ENCODE measurements around the gene NEFH. TPM values are rescaled to one million over a fixed set of nuclear protein-coding genes. Genes with fewer than 3 reads are reported as not detected.

The NEFH gene
- total RNA-seq, 1 donor from 2014 or later: 5.2 TPM

DNA sequence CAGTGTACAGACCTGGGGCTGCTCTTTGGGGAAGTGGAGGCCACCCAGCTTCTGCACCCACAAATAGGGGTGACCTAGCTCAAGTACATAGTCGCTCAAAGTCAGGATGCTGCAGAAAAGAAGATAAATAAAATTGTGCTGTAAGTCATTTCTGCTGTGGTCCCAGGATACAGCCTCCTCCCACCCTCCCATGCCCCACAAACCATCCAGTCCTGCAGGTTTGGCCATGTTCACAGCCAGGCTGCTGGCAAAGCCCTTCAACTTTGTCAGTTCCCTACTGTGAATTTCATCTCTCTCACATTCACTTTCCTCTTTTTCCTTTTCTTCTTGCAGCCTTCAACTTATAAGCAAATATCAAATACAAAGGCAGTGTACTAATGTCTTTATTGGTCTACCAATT lies 40.0 kb downstream of the NEFH start:
- peaks cover 9% of the 10 kb centered on the region for H3K36me3 ChIP-seq (ENCODE audit: control insufficient read depth, insufficient read depth, low read length)
- H3K4me3 ChIP-seq (ENCODE audit: low read depth, low read length): no peak overlapping the region
- no peaks in the 10 kb centered on the region for H3K27me3 ChIP-seq (ENCODE audit: control insufficient read depth, insufficient read depth, low read length)
- no peak for DNase-seq (ENCODE audit: low read depth)
- TF ChIP-seq, protein P1, sequence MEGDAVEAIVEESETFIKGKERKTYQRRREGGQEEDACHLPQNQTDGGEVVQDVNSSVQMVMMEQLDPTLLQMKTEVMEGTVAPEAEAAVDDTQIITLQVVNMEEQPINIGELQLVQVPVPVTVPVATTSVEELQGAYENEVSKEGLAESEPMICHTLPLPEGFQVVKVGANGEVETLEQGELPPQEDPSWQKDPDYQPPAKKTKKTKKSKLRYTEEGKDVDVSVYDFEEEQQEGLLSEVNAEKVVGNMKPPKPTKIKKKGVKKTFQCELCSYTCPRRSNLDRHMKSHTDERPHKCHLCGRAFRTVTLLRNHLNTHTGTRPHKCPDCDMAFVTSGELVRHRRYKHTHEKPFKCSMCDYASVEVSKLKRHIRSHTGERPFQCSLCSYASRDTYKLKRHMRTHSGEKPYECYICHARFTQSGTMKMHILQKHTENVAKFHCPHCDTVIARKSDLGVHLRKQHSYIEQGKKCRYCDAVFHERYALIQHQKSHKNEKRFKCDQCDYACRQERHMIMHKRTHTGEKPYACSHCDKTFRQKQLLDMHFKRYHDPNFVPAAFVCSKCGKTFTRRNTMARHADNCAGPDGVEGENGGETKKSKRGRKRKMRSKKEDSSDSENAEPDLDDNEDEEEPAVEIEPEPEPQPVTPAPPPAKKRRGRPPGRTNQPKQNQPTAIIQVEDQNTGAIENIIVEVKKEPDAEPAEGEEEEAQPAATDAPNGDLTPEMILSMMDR (IDR thresholded peaks at IDR 0.05; ENCODE audit: insufficient read depth, low read length, poor library complexity, severe bottlenecking): no peak

DNA sequence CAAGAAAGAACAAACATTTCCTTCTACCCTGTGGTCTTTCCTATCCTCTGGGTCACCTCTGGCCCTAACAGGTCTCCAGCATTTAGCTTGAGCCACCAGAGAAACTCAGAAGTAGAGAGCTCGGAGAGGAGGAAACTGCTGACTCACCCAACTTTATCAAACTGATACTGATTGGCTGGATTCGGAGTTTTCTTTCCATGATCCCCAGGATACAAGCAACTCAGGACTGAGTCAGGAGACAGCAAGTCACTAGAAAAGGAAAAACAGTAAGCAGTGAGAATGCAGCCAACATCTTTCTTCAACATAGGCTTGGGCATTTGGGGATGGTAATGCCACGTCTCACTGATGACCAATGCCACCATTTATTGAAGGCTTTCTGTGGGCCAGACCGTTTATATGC lies 40.8 kb downstream of the NEFH start:
- Histone ChIP-seq H3K4me3 (ENCODE audit: low read depth, low read length) (no peak overlapping the region), H3K27me3 (ENCODE audit: control insufficient read depth, insufficient read depth, low read length) (no peaks in the 10 kb centered on the region), H3K36me3 (ENCODE audit: control insufficient read depth, insufficient read depth, low read length) (peaks cover 9% of the 10 kb centered on the region)
- no peak for DNase-seq (ENCODE audit: low read depth)
- TF ChIP-seq, protein P1 (IDR thresholded peaks at IDR 0.05; ENCODE audit: insufficient read depth, low read length, poor library complexity, severe bottlenecking): no peak

DNA sequence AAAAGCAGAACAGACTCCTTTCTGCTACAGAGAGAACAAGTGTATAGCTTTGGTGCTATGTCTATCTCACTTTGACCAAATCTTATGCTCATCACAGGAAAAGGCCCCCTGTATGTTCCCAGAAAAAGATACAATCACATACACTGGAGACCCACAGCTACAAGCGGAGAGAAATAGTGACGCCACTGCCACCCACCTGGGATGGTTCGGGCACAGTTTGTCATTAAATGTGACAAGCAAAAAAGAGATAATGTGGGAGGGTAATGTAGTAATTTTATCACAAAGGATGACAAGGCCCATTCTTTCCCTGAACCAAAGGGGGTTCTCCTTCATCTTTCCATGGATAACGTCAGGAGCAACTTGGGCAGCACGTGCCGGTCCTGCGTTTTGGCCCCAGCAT lies 41.5 kb downstream of the NEFH start:
- TF ChIP-seq, protein P1 (IDR thresholded peaks at IDR 0.05; ENCODE audit: insufficient read depth, low read length, poor library complexity, severe bottlenecking): no peak
- Histone ChIP-seq H3K36me3 (ENCODE audit: control insufficient read depth, insufficient read depth, low read length) (peaks cover 9% of the 10 kb centered on the region), H3K27me3 (ENCODE audit: control insufficient read depth, insufficient read depth, low read length) (no peaks in the 10 kb centered on the region), H3K4me3 (ENCODE audit: low read depth, low read length) (no peak overlapping the region)
- no peak for DNase-seq (ENCODE audit: low read depth)

DNA sequence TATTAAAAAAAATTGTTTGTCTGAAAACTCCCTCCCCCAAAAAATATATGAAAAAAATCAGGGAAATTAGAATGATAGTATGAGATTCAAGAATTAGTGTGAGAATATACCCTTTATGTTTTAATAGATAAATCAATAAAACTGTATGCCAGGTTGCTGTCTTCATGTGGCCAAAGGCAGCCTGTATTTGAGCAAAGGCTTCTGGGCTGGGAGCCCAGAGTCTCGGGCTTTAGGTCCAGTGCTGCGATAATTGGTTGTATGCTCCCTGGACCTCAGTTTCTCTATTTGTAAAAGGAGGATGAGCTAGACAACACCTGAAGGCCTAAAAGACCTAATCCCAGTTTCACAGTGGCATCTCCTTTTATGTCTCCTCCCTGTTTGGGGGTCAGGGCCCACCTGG lies 43.7 kb downstream of the NEFH start:
- DNase-seq (ENCODE audit: low read depth): no peak
- TF ChIP-seq, protein P1 (IDR thresholded peaks at IDR 0.05; ENCODE audit: insufficient read depth, low read length, poor library complexity, severe bottlenecking): no peak
- H3K36me3 ChIP-seq (ENCODE audit: control insufficient read depth, insufficient read depth, low read length): peaks cover 7% of the 10 kb centered on the region
- no peaks in the 10 kb centered on the region for H3K27me3 ChIP-seq (ENCODE audit: control insufficient read depth, insufficient read depth, low read length)
- H3K4me3 ChIP-seq (ENCODE audit: low read depth, low read length): no peak overlapping the region

DNA sequence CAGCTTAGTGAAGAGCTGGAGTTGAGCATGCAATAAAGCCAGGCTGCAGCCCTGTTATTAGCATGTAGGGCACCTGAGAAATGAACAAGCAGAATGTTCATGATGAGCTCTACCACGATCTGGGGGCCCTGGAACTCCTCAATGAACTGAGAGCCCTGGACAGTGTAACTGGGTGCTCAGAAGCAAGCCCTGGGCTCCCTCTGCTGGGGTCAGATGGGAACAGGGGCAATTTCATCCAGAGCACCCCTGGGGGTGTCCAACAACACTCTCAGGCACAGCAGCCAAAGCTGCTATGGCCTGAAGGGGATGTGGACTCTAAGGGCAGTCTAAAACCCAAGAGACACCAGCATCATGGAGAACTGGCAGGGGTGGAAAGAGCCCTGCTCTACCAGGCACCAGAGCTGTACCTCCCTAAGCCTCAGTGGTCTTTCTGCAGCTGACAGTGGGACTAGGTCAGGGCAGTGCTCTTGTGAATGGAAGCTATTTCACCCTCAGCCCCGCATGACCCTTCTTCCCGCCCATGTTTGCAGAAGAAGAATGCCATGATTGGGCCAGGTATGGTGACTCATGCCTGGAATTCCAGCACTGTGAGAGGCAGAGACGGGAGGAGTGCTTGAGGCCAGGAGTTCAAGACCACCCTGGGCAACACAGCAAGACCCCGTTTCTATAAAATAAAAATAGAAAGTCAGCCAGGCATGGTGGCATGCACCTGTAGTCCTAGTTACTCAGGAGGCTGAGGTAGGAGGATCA lies 44.6 kb downstream of the NEFH start:
- no peak for DNase-seq (ENCODE audit: low read depth)
- TF ChIP-seq, protein P1 (IDR thresholded peaks at IDR 0.05; ENCODE audit: insufficient read depth, low read length, poor library complexity, severe bottlenecking): peak; percentile 51

DNA sequence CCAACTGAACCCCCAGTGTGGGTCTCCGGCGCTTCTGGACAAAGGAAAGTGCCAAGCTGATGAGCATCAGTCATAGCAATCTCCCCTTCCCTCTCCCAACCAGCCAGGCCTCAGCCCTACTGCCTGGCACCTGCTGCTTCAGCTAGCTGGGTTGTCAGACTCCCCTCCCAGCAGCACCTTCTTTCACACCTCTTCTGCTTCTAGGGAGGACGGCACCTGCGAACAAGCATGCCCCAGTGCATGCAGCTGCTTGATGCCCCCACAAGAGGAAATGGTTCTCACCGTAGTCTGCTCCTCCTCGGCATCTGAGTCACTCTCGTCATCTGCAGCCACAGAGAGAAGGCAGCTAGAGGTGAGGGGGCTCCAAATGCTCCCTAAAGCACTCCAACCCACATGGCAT lies 48.1 kb downstream of the NEFH start:
- Histone ChIP-seq H3K36me3 (ENCODE audit: control insufficient read depth, insufficient read depth, low read length) (peaks cover 8% of the 10 kb centered on the region), H3K4me3 (ENCODE audit: low read depth, low read length) (no peak overlapping the region), H3K27me3 (ENCODE audit: control insufficient read depth, insufficient read depth, low read length) (no peaks in the 10 kb centered on the region)
- TF ChIP-seq, protein P1 (IDR thresholded peaks at IDR 0.05; ENCODE audit: insufficient read depth, low read length, poor library complexity, severe bottlenecking): no peak
- DNase-seq (ENCODE audit: low read depth): no peak

More for the DNA sequence above, 44.6 kb downstream of the NEFH start:
- peaks cover 9% of the 10 kb centered on the region for H3K36me3 ChIP-seq (ENCODE audit: control insufficient read depth, insufficient read depth, low read length)
- H3K27me3 ChIP-seq (ENCODE audit: control insufficient read depth, insufficient read depth, low read length): no peaks in the 10 kb centered on the region
- H3K4me3 ChIP-seq (ENCODE audit: low read depth, low read length): no peak overlapping the region

All from kidney epithelial cell (primary cell).